Measurements from ENCODE around the gene MAD1L1.

- no peak for TF ChIP-seq CTCF (conservative IDR thresholded peaks at IDR 0.05 in 1 of 2, IDR thresholded peaks at IDR 0.05 in 1 of 2; ENCODE audit: low read depth in 1 of 2, low read length in 2 of 2)
- no peak for TF ChIP-seq EZH2 (IDR thresholded peaks at IDR 0.05; ENCODE audit: low read length, missing control alignments)
Measured at GRCh38 chr7:2233926-2234325, 1.2 kb upstream of the MAD1L1 start.

Measured in fibroblast of lung (primary cell).